ENCODE measurements around the gene PPP2R2D.

Gene PPP2R2D

GRCh38 chr10:131890276-131891195 is 10.3 kb upstream of the PPP2R2D start:
- DNase-seq, result no peak

GRCh38 chr10:131891196-131891928 is 9.4 kb upstream of the PPP2R2D start:
- DNase-seq, result no peak

DNA sequence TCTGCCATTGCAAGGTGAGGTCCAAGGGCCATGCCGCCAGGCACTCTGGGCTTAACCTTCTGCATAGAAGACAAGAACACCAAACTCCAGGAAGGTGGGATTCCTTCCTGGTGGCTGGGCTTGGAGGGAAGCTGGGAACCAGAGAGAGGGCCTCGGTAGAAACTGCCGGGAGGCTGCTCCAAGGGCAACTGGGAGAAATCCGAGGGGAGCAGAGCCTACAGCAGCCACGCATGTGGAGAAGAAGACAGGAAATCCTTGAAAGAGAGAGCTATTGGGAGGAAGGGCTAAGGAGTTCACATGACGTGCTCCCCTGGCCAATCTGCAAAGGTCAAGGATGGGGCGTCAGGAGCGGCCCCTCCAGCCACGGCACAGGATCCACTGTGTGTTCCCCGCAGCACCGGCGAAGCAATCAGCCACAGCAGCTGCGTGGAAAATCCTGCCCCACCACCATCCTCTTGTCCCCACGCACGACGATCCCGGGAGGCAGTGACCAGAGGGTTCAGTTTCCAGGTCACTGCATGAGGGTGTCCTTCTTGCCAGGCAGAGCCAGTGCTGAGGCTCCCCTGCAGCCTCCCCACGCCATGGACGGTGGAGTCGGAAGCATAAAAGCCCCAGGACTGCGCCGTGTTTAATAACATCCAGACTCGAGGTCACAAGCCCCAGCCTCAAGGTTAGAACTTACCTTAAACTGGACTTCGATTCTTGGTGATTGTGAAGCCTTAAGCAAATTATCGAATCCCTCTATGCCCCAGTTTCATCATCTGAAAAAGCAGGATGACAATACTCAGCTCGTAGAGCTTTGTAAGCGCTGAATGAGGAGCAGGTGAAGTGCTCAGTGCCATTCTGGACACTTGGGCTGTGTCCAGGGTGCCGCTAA is 8.6 kb upstream of the PPP2R2D start:
- no peak for DNase-seq

GRCh38 chr10:131892806-131893675 is 7.8 kb upstream of the PPP2R2D start:
- DNase-seq, result no peak

DNA sequence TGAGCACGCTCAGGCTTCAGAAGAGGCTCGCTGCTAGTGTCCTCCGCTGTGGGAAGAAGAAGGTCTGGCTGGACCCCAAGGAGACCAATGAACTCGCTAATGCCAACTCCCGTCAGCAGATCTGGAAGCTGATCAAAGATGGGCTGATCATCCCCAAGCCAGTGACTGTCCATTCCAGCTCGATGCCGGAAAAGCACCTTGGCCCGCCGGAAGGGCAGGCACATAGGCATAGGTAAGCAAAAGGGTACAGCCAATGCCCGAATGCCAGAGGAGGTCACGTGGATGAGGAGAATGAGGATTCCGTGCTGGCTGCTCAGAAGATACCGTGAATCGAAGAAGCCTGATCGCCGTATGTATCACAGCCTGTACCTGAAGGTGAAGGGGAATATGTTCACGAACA is 5.7 kb upstream of the PPP2R2D start:
- DNase-seq, result no peak

DNA sequence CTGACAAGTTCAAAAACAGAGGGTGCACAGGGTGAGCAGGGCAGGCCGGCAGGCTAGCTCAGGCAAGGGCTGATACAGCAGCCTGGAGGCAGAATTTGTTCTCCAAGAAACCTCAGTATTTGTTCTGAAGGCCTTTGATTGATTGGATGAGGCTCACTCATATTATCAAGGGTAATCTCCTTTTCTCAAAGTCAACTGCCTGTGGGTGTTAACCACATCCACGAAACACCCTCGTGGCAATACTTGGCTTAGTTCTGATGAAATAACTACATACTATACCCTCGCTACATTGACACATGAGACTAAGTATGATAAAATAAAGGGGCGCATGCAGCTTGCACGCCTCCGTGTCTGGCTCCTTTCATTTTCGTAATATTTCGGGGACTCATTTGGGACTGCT is 4.4 kb upstream of the PPP2R2D start:
- no peak for DNase-seq

GRCh38 chr10:131897297-131897899 is 3.4 kb upstream of the PPP2R2D start:
- DNase-seq, result no peak

DNA sequence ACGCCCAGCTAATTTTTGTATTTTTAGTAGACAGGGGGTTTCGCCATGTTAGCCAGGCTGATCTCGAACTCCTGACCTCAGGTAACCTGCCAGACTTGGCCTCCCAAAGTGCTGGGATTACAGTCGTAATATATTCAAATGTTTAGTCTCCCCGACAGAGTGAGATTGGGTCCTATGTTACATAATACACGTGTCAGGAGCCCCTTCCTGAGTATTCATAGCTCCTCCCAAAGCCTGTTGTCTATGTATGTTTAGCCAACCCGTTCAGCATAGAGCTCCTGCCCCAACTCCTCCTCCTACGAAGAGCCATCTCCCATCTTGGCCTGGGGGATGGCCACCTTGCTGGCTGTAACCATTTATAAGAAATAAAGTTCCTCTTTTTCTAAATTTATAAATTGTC is 2.7 kb upstream of the PPP2R2D start:
- no peak for DNase-seq

DNA sequence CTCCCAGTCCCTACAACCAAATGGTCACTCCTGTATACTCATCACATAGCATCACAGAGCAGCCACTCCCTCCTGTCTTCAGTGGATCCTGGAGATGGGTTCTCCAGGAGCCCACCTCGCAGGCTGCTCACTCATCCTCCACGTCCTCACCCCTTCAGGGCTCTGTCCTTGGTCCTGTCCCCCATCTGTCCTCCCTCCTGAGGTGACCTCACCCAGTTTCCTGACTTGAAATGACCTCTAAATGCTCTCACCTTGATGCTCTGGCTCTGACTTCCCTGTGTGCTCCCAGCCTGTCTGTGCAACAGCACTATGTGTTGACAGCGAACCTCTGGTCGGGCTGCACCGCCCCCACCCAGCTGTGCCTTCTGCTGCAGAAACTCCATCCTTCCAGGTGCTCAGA is 2.1 kb upstream of the PPP2R2D start:
- no peak for DNase-seq

DNA sequence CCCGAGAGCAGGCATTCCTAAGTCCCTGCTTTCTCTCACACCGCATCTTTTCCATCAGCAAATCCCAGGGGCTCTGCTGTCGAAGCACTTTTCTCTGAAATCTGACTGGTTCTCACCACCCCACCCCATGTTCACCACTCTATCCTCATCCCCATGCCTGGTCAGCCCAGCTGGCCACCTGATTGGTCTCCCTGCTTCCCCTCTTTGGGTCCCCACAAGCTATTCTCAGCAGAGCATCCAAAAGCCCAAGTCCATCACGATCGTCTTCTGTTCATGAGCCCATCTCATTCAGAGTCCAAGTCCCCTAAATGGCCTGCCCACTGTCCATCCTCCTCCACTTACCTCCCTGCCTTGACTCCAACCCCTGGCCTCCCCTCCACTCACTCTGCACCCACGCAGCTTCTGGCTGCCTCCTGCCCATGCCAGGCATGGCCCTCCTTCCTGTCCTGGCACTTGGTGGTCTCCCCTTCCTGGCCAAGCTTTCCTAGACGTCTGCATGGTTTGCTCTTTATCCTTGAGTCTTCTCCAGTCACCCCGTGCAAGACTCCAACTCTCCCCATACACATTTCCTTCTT is 1.6 kb upstream of the PPP2R2D start:
- no peak for DNase-seq

GRCh38 chr10:131899695-131900349 is 986 bp upstream of the PPP2R2D start:
- peak; percentile 57 to 63 for DNase-seq

- peak; percentile 38 to 42 for DNase-seq
These were observed 497 bp downstream of the PPP2R2D start for GRCh38 chr10:131901181-131901829.

DNA sequence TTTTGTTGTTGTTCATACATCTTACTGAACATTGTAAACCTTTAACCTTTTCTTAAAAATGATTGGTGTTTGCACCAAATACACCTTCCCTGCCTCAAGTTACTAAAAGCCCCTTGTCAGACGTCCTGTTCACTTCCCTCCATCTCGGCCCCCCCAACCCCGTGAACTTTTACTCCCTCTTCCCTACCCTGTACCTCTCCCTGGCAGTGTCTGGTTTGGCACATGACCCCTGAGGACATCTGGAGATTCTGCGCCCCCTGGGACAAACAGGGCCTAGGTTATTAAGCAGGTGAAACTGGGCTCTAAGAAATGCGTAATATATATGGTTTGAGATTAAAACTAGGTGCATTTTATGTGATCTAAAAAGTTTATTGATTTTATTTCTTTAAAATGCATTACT is 1.4 kb downstream of the PPP2R2D start:
- DNase-seq, result no peak

DNA sequence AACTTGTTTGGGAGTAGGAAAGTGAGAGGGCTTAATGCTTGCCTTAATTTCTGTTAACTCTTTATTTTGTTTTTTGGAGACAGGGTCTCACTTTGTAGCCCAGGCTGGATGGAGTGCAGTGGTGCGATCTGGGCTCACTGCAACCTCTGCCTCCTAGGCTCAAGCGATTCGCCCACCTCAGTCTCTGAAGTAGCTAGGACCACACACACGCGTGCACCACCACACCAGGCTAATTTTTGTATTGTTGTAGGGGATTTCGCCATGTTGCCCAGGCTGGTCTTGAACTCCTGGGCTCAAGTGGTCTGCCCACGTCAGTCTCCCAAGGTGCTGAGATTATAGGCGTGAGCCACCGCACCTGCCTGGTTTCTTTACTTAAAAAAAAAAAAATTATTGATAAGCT is 1.9 kb downstream of the PPP2R2D start:
- no peak for DNase-seq

GRCh38 chr10:131905267-131905571 is 4.4 kb downstream of the PPP2R2D start:
- no peak for DNase-seq

- DNase-seq, result no peak
These were observed 4.9 kb downstream of the PPP2R2D start for GRCh38 chr10:131905603-131906268.

- DNase-seq, result no peak
These were observed 5.4 kb downstream of the PPP2R2D start for GRCh38 chr10:131906269-131906639.

GRCh38 chr10:131907679-131908078 is 6.9 kb downstream of the PPP2R2D start:
- no peak for DNase-seq

- no peak for DNase-seq
These were observed 7.3 kb downstream of the PPP2R2D start for GRCh38 chr10:131908151-131908550.
